Measurements from ENCODE around the gene TP53INP2.

DNA sequence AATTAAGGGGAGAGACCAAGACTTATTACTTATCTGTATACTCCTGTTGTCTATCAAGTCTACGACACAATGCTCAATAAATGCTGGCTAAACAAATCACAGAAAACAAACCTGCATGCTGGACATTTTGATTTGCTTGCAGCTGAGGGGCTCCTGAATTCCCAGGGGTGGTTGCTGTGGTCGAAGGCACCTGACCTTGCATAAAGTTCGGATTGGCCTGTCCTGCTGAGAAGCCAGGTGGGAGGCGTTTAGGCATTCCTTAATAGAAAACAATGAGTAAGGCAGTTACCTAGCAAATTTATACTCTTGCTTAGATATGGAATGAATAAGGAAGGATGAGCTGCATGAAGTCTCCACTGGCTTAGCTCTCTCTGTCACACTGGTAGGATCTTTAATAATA is 50.5 kb downstream of the TP53INP2 start:
- TF ChIP-seq, protein P1, sequence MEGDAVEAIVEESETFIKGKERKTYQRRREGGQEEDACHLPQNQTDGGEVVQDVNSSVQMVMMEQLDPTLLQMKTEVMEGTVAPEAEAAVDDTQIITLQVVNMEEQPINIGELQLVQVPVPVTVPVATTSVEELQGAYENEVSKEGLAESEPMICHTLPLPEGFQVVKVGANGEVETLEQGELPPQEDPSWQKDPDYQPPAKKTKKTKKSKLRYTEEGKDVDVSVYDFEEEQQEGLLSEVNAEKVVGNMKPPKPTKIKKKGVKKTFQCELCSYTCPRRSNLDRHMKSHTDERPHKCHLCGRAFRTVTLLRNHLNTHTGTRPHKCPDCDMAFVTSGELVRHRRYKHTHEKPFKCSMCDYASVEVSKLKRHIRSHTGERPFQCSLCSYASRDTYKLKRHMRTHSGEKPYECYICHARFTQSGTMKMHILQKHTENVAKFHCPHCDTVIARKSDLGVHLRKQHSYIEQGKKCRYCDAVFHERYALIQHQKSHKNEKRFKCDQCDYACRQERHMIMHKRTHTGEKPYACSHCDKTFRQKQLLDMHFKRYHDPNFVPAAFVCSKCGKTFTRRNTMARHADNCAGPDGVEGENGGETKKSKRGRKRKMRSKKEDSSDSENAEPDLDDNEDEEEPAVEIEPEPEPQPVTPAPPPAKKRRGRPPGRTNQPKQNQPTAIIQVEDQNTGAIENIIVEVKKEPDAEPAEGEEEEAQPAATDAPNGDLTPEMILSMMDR (IDR thresholded peaks at IDR 0.05), result no peak
- TF ChIP-seq POLR2A (IDR thresholded peaks at IDR 0.05), result no peak
- TF ChIP-seq POLR2AphosphoS5 (IDR thresholded peaks at IDR 0.05), result no peak
- TF ChIP-seq EP300 (IDR thresholded peaks at IDR 0.05), result no peak

Measured in upper lobe of left lung (tissue), 4 donors.